Measurements from ENCODE around the gene MEG3. TPM values are rescaled to one million over a fixed set of nuclear protein-coding genes. Genes with fewer than 3 reads are reported as not detected.
A peak's percentile ranks its signal among the peaks of the same experiment; 100 is the strongest.

The MEG3 gene
- total RNA-seq, 1 donor from 2014 or later = not detected

DNA sequence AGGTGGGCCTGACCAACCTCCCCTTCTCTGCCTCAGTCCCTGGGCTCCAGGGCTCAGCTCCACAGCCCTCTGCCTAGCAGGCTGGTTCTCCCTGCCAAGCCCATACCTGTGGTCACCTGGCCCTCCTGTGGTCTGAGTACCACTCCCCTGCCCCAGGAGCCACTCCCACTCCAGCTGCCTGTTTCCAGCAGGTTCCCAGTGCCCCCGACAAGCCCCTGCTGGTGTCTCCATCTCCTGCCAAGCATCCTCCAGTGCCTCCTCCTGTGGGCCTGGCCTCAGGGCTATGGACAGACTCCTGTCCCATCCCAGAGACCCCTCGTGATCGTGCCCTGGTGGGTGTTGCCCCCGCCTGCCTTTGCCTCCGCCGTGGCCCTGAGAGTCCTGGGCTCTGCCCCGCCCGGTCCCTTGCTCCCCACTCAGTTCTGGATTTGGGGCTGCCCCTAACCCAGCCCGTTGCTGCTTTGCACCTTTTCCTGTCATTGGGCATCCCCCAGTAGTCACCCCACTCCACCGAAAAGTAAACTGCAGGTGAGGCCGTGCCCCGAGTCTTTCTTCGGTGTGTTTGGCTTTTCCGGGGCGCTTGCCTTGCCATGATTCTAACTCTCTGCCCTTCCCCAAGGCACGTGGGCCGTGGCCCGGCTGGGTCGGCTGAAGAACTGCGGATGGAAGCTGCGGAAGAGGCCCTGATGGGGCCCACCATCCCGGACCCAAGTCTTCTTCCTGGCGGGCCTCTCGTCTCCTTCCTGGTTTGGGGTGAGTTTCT, 9.8 kb downstream of the MEG3 start:
- H3K27ac Mint-ChIP-seq (ENCODE audit: unreplicated experiment) = no peak overlapping the region
- H3K27me3 Mint-ChIP-seq (ENCODE audit: low read depth) = peaks cover 6% of the 10 kb centered on the region
- no peak overlapping the region for H3K4me3 Mint-ChIP-seq (ENCODE audit: unreplicated experiment)
- peaks cover 8% of the 10 kb centered on the region for H3K4me1 Mint-ChIP-seq (ENCODE audit: low read depth)
- TF ChIP-seq, protein P1, sequence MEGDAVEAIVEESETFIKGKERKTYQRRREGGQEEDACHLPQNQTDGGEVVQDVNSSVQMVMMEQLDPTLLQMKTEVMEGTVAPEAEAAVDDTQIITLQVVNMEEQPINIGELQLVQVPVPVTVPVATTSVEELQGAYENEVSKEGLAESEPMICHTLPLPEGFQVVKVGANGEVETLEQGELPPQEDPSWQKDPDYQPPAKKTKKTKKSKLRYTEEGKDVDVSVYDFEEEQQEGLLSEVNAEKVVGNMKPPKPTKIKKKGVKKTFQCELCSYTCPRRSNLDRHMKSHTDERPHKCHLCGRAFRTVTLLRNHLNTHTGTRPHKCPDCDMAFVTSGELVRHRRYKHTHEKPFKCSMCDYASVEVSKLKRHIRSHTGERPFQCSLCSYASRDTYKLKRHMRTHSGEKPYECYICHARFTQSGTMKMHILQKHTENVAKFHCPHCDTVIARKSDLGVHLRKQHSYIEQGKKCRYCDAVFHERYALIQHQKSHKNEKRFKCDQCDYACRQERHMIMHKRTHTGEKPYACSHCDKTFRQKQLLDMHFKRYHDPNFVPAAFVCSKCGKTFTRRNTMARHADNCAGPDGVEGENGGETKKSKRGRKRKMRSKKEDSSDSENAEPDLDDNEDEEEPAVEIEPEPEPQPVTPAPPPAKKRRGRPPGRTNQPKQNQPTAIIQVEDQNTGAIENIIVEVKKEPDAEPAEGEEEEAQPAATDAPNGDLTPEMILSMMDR (IDR thresholded peaks at IDR 0.05) = no peak
- no peak for DNase-seq (ENCODE audit: low spot score)
- H3K36me3 Mint-ChIP-seq (ENCODE audit: low read depth) = no peaks in the 10 kb centered on the region
- no peaks in the 10 kb centered on the region for H3K9me3 Mint-ChIP-seq (ENCODE audit: low read depth)

DNA sequence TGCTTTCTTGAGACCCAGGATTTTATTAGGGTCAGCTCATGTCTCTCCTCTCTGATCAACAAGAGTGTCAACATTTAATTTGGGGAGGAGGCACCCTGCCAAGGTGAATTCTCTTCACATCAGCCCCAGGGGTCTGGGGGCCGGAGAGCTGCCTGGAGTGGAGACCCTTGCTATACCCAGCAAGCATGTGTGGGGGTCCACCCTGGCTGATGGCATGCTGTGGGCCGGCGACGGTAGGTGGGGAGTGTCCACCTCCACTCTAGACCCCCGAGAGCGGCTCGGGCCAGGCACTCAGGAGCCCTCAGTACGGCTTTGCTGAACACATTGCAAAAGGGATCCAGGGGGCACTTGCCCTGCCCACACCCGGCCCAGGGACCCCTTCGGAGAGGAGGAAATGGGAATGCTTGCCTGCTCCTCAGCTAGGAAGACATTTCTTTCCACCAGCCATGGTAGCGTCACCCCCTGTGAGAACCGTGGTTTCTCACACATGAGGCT, 10.4 kb downstream of the MEG3 start:
- Mint-ChIP-seq H3K27ac (ENCODE audit: unreplicated experiment) (no peak overlapping the region), H3K36me3 (ENCODE audit: low read depth) (no peaks in the 10 kb centered on the region), H3K4me3 (ENCODE audit: unreplicated experiment) (no peak overlapping the region), H3K27me3 (ENCODE audit: low read depth) (peaks cover 3% of the 10 kb centered on the region), H3K4me1 (ENCODE audit: low read depth) (peaks cover 8% of the 10 kb centered on the region), H3K9me3 (ENCODE audit: low read depth) (no peaks in the 10 kb centered on the region)
- peak; percentile 92 for DNase-seq (ENCODE audit: low spot score)
- TF ChIP-seq, protein P1 (IDR thresholded peaks at IDR 0.05) = no peak

GRCh38 chr14:100836941-100837804, 11.3 kb downstream of the MEG3 start:
- TF ChIP-seq, protein P1 (IDR thresholded peaks at IDR 0.05) = no peak
- no peaks in the 10 kb centered on the region for H3K9me3 Mint-ChIP-seq (ENCODE audit: low read depth)
- no peak overlapping the region for H3K27ac Mint-ChIP-seq (ENCODE audit: unreplicated experiment)
- H3K27me3 Mint-ChIP-seq (ENCODE audit: low read depth) = no peaks in the 10 kb centered on the region
- no peak overlapping the region for H3K4me3 Mint-ChIP-seq (ENCODE audit: unreplicated experiment)
- peaks cover 11% of the 10 kb centered on the region for H3K4me1 Mint-ChIP-seq (ENCODE audit: low read depth)
- peak; percentile 66 for DNase-seq (ENCODE audit: low spot score)
- H3K36me3 Mint-ChIP-seq (ENCODE audit: low read depth) = no peaks in the 10 kb centered on the region

- TF ChIP-seq, protein P1 (IDR thresholded peaks at IDR 0.05) = no peak
- DNase-seq (ENCODE audit: low spot score) = peak; percentile 53
- H3K27ac Mint-ChIP-seq (ENCODE audit: unreplicated experiment) = no peak overlapping the region
- no peaks in the 10 kb centered on the region for H3K9me3 Mint-ChIP-seq (ENCODE audit: low read depth)
- no peaks in the 10 kb centered on the region for H3K36me3 Mint-ChIP-seq (ENCODE audit: low read depth)
- no peaks in the 10 kb centered on the region for H3K27me3 Mint-ChIP-seq (ENCODE audit: low read depth)
- peaks cover 18% of the 10 kb centered on the region for H3K4me1 Mint-ChIP-seq (ENCODE audit: low read depth)
- no peak overlapping the region for H3K4me3 Mint-ChIP-seq (ENCODE audit: unreplicated experiment)
Observed at GRCh38 chr14:100837805-100838350, 12.0 kb downstream of the MEG3 start.

Measured in chondrocyte (in vitro differentiated cells).